ENCODE data around the gene MUC6. TPM values are rescaled to one million over a fixed set of nuclear protein-coding genes. Genes with fewer than 3 reads are reported as not detected.

The MUC6 gene
- total RNA-seq, 1 donor from 2014 or later = not detected

Other genes with a start within 250 kb of the MUC6 start
- gene CEND1, start 246.6 kb downstream of the MUC6 start, total RNA-seq = not detected
- 2.6 TPM for gene SLC25A22, start 238.4 kb downstream of the MUC6 start, total RNA-seq
- gene PIDD1, start 231.5 kb downstream of the MUC6 start, total RNA-seq = 7.2 TPM
- 1,110 TPM for gene RPLP2, start 226.8 kb downstream of the MUC6 start, total RNA-seq
- gene PNPLA2, start 217.8 kb downstream of the MUC6 start, total RNA-seq = 321 TPM
- gene CRACR2B, start 208.8 kb downstream of the MUC6 start, total RNA-seq = 24.3 TPM
- 462 TPM for gene CD151, start 203.8 kb downstream of the MUC6 start, total RNA-seq
- 298 TPM for gene POLR2L, start 194.2 kb downstream of the MUC6 start, total RNA-seq
- 43.8 TPM for gene TSPAN4, start 193.9 kb downstream of the MUC6 start, total RNA-seq
- 49.4 TPM for gene CHID1, start 125.9 kb downstream of the MUC6 start, total RNA-seq
- gene AP2A2, start 110.8 kb downstream of the MUC6 start, total RNA-seq = 51.7 TPM
- gene MUC2, start 38.2 kb upstream of the MUC6 start, total RNA-seq = not detected
- not detected for gene MUC5AC, start 121.2 kb upstream of the MUC6 start, total RNA-seq
- gene MUC5B, start 186.3 kb upstream of the MUC6 start, total RNA-seq = not detected